Type B pancreatic cell (in vitro differentiated cells): ENCODE measurements around the gene COASY. TPM values are rescaled to one million over a fixed set of nuclear protein-coding genes. Genes with fewer than 3 reads are reported as not detected.
A peak's percentile ranks its signal among the peaks of the same experiment; 100 is the strongest.
"Not testable (repeated sequence)": the region's sequence is repeated elsewhere in the genome, so short reads cannot be mapped to it uniquely, and the experiment has no call there.

Source experiments
- DNase-seq: peaks from one replicate; pipeline ENCODE4 v3.0.0; 2021; ENCODE audit warnings: mixed read lengths; ENCODE audit not compliant: unreplicated experiment; ENCODE audit errors: extremely low spot score
- H3K27ac Mint-ChIP-seq: 2 replicates; pipeline ENCODE4 v1.8.0; 2021; ENCODE audit warnings: mild to moderate bottlenecking, mixed read lengths
- H3K27me3 Mint-ChIP-seq: 2 replicates; pipeline ENCODE4 v1.8.0; 2021; ENCODE audit warnings: mixed read lengths
- H3K36me3 Mint-ChIP-seq: 2 replicates; pipeline ENCODE4 v1.8.0; 2021; ENCODE audit warnings: mixed read lengths
- H3K4me1 Mint-ChIP-seq: one replicate; pipeline ENCODE4 v1.8.0; 2021; ENCODE audit warnings: mixed read lengths; ENCODE audit not compliant: unreplicated experiment
- H3K4me3 Mint-ChIP-seq: 2 replicates; pipeline ENCODE4 v1.8.0; 2021; ENCODE audit warnings: mild to moderate bottlenecking, mixed read lengths
- H3K9me3 Mint-ChIP-seq: 2 replicates; pipeline ENCODE4 v1.8.0; 2021; ENCODE audit warnings: mixed read lengths
- microRNA-seq: library from miRNA; unstranded; fragments of <30 nt; microRNA quantifications from one replicate; pipeline ENCODE4, GENCODE V29; 2020
- total RNA-seq: library from RNA; stranded (reverse); gene quantifications from 2 replicates; pipeline ENCODE4 v1.2.1, GENCODE V29; 2021; ENCODE audit warnings: low replicate concordance
- TF ChIP-seq, protein P1 (sequence below): fragments of 200-600 bp; sonication (generic); conservative IDR thresholded peaks from 2 replicates; pipeline ENCODE4 v1.5.0; 2021; ENCODE audit warnings: antibody characterized with exemption, mild to moderate bottlenecking

Gene COASY
- total RNA-seq, 1 donor from 2014 or later = 78.0 TPM

DNA sequence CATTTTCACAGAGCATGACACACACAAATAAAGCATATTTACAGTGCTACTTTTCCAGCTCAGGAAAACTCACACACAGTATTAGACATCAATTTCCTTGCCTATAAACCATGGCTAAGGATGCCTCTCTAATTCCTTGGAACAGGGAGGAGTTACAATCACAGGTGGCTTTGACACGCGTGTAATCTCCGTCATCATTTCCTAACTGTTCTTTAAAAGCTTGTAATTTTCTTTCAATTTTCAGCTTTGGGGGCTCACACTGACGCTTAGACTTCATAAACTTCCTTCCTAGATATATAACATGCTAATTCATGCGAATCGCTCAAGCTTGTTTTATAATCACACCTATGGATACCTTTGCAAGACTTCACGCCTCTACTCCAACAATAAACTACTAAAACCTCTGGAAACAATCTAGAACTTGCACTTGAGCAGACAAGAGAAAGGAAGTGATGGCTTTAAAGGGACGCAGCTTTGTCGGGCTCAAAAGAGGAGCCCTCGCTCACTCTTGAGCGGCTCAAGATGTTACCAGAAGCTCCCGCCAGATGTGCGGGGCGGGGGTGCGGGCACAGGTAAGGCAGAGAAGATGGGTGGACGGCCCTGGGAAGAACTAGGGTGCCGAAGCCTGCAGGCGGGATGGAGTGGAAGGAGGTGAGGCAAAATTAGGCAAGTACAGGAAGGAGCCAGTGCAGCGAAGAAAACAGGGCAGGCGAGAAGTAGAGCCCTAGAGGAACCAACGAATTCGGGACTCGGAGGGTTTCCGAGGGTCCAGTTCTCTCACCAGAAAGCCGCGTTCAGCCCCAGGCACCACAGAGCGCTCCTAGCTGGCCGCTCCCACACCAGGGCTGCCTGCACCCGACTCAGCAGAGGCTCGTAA lies 46.6 kb downstream of the COASY start:
- peak overlapping the region; percentile 81 for H3K27ac Mint-ChIP-seq
- DNase-seq = no peak
- TF ChIP-seq, protein P1, sequence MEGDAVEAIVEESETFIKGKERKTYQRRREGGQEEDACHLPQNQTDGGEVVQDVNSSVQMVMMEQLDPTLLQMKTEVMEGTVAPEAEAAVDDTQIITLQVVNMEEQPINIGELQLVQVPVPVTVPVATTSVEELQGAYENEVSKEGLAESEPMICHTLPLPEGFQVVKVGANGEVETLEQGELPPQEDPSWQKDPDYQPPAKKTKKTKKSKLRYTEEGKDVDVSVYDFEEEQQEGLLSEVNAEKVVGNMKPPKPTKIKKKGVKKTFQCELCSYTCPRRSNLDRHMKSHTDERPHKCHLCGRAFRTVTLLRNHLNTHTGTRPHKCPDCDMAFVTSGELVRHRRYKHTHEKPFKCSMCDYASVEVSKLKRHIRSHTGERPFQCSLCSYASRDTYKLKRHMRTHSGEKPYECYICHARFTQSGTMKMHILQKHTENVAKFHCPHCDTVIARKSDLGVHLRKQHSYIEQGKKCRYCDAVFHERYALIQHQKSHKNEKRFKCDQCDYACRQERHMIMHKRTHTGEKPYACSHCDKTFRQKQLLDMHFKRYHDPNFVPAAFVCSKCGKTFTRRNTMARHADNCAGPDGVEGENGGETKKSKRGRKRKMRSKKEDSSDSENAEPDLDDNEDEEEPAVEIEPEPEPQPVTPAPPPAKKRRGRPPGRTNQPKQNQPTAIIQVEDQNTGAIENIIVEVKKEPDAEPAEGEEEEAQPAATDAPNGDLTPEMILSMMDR = no peak
- peaks cover 12% of the 10 kb centered on the region for H3K4me1 Mint-ChIP-seq
- H3K4me3 Mint-ChIP-seq = peak overlapping the region; percentile 100
- H3K9me3 Mint-ChIP-seq = no peaks in the 10 kb centered on the region
- H3K27me3 Mint-ChIP-seq = no peaks in the 10 kb centered on the region
- H3K36me3 Mint-ChIP-seq = peaks cover 4% of the 10 kb centered on the region

DNA sequence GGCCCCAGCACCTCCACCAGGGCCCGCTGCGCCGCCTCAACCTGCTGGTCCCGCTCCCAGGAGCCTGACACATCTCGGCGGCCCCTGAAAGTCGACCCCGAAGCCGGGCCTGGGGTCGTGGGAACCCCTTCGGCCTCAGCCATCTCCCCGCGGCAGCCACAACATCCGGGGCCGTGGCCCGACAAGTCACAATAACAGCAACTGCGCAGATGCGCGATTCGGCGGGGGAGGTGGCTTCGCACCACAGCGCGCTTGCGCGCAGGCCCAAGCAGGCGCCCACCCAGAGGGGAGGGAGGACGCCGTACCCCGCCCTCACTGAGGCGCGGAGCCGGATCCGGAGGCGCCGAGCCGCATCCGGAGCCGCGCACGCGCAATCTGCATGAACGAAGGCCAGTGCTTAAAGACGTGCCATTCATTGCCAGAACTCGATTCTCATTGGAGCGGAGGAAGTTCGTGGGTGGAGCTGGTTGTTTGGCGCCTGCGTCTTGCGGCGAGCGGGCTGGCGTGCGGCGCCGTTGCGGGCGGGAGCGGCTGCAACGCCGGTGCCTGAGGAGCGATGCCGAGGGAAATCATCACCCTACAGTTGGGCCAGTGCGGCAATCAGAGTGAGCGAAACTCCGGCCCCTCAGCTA lies 47.4 kb downstream of the COASY start, which contains the start of the genes RETREG3 and TUBG1:
Gene RETREG3 (minus strand): TSS at position 193 of the 632 bp plus-strand sequence. CDS start 50 bp downstream, at position 143.
Gene TUBG1 (plus strand): TSS at position 502 of the 632 bp plus-strand sequence. CDS start 55 bp downstream, at position 557.
- DNase-seq = peak; percentile 100
- H3K4me1 Mint-ChIP-seq = peaks cover 9% of the 10 kb centered on the region
- H3K36me3 Mint-ChIP-seq = peaks cover 6% of the 10 kb centered on the region
- TF ChIP-seq, protein P1 = peak; percentile 53
- H3K27me3 Mint-ChIP-seq = no peaks in the 10 kb centered on the region
- H3K27ac Mint-ChIP-seq = peak within 1 kb of the TSS; percentile 81
- no peaks in the 10 kb centered on the region for H3K9me3 Mint-ChIP-seq
- peak within 1 kb of the TSS; percentile 100 for H3K4me3 Mint-ChIP-seq

DNA sequence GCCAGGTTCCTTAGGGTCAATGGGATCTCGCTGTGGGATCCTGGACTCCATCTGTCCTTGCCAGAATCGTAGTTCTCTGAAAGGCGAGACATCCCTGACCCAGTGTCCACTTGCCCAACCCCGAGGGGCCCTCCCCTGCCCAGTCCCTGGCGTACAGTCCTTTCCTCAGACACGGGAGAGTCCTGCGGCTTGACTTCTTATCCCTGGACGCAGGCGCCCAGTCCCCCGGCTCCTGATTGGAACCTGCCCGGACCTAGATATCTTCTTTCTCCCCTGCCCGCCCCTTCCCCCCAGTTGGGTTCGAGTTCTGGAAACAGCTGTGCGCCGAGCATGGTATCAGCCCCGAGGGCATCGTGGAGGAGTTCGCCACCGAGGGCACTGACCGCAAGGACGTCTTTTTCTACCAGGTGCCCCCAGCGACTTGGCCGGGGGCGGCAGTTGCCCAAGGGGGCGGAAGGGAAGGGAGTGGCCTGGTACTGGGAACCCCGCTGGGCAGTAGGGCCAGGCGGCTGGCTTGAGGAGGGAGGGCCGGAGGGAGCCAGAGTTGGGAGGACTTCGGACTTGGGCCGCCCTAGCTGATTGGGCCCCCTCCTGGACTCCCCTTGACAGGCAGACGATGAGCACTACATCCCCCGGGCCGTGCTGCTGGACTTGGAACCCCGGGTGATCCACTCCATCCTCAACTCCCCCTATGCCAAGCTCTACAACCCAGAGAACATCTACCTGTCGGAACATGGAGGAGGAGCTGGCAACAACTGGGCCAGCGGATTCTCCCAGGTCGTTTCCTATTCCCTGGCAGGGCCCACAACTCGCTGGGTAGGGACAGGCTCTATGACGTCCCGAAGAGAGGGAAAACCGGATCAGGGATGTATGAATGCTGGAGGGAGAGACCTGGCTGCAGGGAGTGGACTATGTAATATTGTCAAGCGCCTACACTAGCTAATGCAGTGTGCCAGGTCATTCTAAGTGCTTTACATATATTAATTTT lies 48.2 kb downstream of the COASY start:
- H3K36me3 Mint-ChIP-seq = peaks cover 12% of the 10 kb centered on the region
- H3K4me1 Mint-ChIP-seq, H3K27me3 Mint-ChIP-seq, H3K9me3 Mint-ChIP-seq: not testable (repeated sequence)
- peak; percentile 73 for DNase-seq
- peak overlapping the region; percentile 81 for H3K27ac Mint-ChIP-seq
- H3K4me3 Mint-ChIP-seq = peak overlapping the region; percentile 100

DNA sequence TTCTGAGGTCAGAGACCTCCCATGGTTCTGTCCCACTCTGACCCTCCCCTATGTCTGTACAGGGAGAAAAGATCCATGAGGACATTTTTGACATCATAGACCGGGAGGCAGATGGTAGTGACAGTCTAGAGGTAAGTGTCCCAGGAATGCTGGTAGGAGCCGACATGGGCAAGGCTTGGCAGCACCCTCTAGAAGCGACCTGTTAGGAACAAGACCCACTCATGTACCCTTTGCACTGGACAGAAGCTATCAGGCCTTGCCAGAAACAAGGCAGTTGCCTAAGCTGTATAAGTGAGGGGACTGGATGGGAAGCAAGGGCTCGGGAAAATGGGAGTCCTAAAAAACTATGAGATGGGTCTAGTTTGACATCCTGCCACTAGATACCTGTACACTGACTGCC lies 50.1 kb downstream of the COASY start:
- peak overlapping the region; percentile 63 for H3K4me3 Mint-ChIP-seq
- TF ChIP-seq, protein P1 = no peak

DNA sequence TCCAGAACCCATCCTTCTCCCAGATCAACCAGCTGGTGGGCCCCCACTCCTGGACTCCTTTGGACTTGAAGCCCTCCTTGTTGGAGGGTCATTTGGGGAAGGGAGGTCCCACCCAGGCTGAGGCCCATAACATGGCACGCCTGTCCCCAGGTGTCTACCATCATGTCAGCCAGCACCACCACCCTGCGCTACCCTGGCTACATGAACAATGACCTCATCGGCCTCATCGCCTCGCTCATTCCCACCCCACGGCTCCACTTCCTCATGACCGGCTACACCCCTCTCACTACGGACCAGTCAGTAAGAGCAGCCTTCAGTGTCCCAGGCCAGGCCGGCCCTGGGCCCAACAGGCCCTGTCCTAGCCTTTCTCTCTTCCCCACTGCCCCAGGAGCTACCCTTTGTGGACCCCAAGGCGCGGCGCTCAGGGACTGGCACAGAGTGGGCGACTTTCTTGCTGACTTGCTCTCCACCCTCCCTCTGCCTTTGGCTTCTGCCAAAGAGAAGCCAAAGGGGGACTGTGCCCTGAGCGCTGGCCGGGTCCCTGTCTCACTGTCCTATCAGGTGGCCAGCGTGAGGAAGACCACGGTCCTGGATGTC lies 51.8 kb downstream of the COASY start:
- Mint-ChIP-seq H3K4me3 (no peak overlapping the region), H3K36me3 (peaks cover 13% of the 10 kb centered on the region), H3K9me3 (no peaks in the 10 kb centered on the region), H3K4me1 (peaks cover 2% of the 10 kb centered on the region), H3K27me3 (no peaks in the 10 kb centered on the region), H3K27ac (no peak overlapping the region)
- DNase-seq = no peak
- TF ChIP-seq, protein P1 = no peak

More for the DNA sequence above, 50.1 kb downstream of the COASY start:
- Mint-ChIP-seq H3K9me3 (no peaks in the 10 kb centered on the region), H3K27ac (no peak overlapping the region), H3K27me3 (no peaks in the 10 kb centered on the region), H3K4me1 (no peaks in the 10 kb centered on the region), H3K36me3 (peaks cover 13% of the 10 kb centered on the region)
- DNase-seq = no peak

Small RNA genes lying within 50 kb of the gene (microRNA-seq; reads per million reads assigned to microRNA genes)
- gene MIR5010 = 5.5 reads per million, percentile 21 among the genes with 10 or more reads in this experiment

Other genes starting within 250 kb of the COASY start
- 64.9 and 80.1 TPM in 2 replicates for gene STAT3, start 173.7 kb upstream of the COASY start, total RNA-seq
- gene CAVIN1, start 138.9 kb upstream of the COASY start, total RNA-seq = 21.9 and 49.0 TPM in 2 replicates
- 65.5 and 69.4 TPM in 2 replicates for gene ATP6V0A1, start 103.3 kb upstream of the COASY start, total RNA-seq
- 24.0 and 26.5 TPM in 2 replicates for gene NAGLU, start 25.9 kb upstream of the COASY start, total RNA-seq
- gene HSD17B1, start 9.2 kb upstream of the COASY start, total RNA-seq = 2.2 and 2.7 TPM in 2 replicates
- gene MLX, start 5.0 kb downstream of the COASY start, total RNA-seq = 31.3 and 32.3 TPM in 2 replicates
- 10.6 and 22.6 TPM in 2 replicates for gene PSMC3IP, start 15.6 kb downstream of the COASY start, total RNA-seq
- 62.9 and 82.6 TPM in 2 replicates for gene RETREG3, start 47.2 kb downstream of the COASY start, total RNA-seq
- gene TUBG1, start 47.5 kb downstream of the COASY start, total RNA-seq = 44.7 and 63.2 TPM in 2 replicates
- 18.0 and 24.4 TPM in 2 replicates for gene TUBG2, start 97.1 kb downstream of the COASY start, total RNA-seq
- gene PLEKHH3, start 114.8 kb downstream of the COASY start, total RNA-seq = 29.1 and 60.5 TPM in 2 replicates
- 1.2 TPM in 1 of 2 replicates, not detected in the other for gene CCR10, start 119.7 kb downstream of the COASY start, total RNA-seq
- 1.00 and 17.8 TPM in 2 replicates for gene CNTNAP1, start 120.4 kb downstream of the COASY start, total RNA-seq
- 30.6 and 37.6 TPM in 2 replicates for gene EZH1, start 182.9 kb downstream of the COASY start, total RNA-seq
- 1.5 and 8.3 TPM in 2 replicates for gene RAMP2, start 199.1 kb downstream of the COASY start, total RNA-seq
- 86.9 and 103 TPM in 2 replicates for gene VPS25, start 211.3 kb downstream of the COASY start, total RNA-seq
- gene WNK4, start 218.5 kb downstream of the COASY start, total RNA-seq = 2.7 and 4.2 TPM in 2 replicates
- gene COA3, start 236.6 kb downstream of the COASY start, total RNA-seq = 82.2 and 93.9 TPM in 2 replicates
- gene CNTD1, start 236.7 kb downstream of the COASY start, total RNA-seq = 0.46 TPM in 1 of 2 replicates, not detected in the other